ENCODE measurements around the gene PDCD7. TPM values are rescaled to one million over a fixed set of nuclear protein-coding genes. Genes with fewer than 3 reads are reported as not detected.

PDCD7 gene
- total and polyA plus RNA-seq, 2 of the 4 experiments (the other 2 are of a cell fraction) = 4.7 to 12.3 TPM

GRCh38 chr15:65072027-65072426, 61.6 kb downstream of the PDCD7 start:
- peak overlapping the region; percentile 81 for H2AK5ac ChIP-seq (ENCODE audit: low read depth, low read length)
- peak overlapping the region; percentile 22; the same call in 1 of the 2 replicates for H3K14ac ChIP-seq (replicated peaks; ENCODE audit: low read depth, low read length)
- H3K27me3 ChIP-seq (ENCODE audit: control insufficient read depth, insufficient read depth, low read length) = peaks cover 4% of the 10 kb centered on the region; the same call in 1 of the 2 replicates
- no peaks in the 10 kb centered on the region for H3K9me3 ChIP-seq (ENCODE audit: control insufficient read depth, insufficient read depth, low read length)
- H4K5ac ChIP-seq (ENCODE audit: low read depth, low read length) = no peak overlapping the region; the same call in 1 of the 2 replicates
- BruUV-seq (replicated peaks) = no TSS peak
- no peak overlapping the region for H2BK5ac ChIP-seq (ENCODE audit: low read depth, low read length, poor library complexity, severe bottlenecking)
- H2BK120ac ChIP-seq (ENCODE audit: low read depth, low read length) = peak overlapping the region; percentile 53; the same call in 1 of the 2 replicates
- no peak overlapping the region for H2AK9ac ChIP-seq (replicated peaks; ENCODE audit: low read depth, low read length, poor library complexity)
- H4K91ac ChIP-seq (ENCODE audit: insufficient read depth, low read depth, low read length) = peak overlapping the region; percentile 32; the same call in 1 of the 2 replicates
- H3K27ac ChIP-seq (ENCODE audit: insufficient read depth, low read length) = no peak overlapping the region
- CTCF ChIA-PET = no interaction called here
- DNase-seq (peak; percentile 27), ATAC-seq (ENCODE audit: low read depth) (no peak)
- peak overlapping the region; percentile 77; the same call in 2 of the 3 replicates for H2BK15ac ChIP-seq (ENCODE audit: low read depth, low read length)
- no peak overlapping the region for H2AFZ ChIP-seq (replicated peaks; ENCODE audit: low read length, poor library complexity)
- intact Hi-C loops (cut with micrococcal nuclease) = no loop called here
- no peak overlapping the region for H3K4me3 ChIP-seq (ENCODE audit: insufficient read depth, low read depth, low read length)
- peak overlapping the region; percentile 37; the same call in 1 of the 2 replicates for H3K18ac ChIP-seq (ENCODE audit: low read depth, low read length)
- peak overlapping the region in 1 of 2 experiments; percentile 36; a peak in 2 of 4 replicates for H4K8ac ChIP-seq (ENCODE audit: low read depth in 2 of 2, low read length in 2 of 2)
- H3K56ac ChIP-seq (ENCODE audit: extremely low read depth, insufficient read depth, low read length) = no peak overlapping the region
- in situ Hi-C loops (cut with MboI; ENCODE audit: low sequenced_read_pairs) = no loop called here
- H3K4ac ChIP-seq (ENCODE audit: low read depth, low read length) = peak overlapping the region; percentile 42; the same call in 1 of the 2 replicates
- no peak overlapping the region for H3K23ac ChIP-seq (ENCODE audit: low read depth, low read length)
- no peak overlapping the region for H3K9ac ChIP-seq (ENCODE audit: low read depth, low read length)
- H3K79me1 ChIP-seq (ENCODE audit: low read depth in 1 of 2, low read length in 2 of 2) = no peaks in the 10 kb centered on the region
- POLR2A ChIA-PET (ENCODE audit: unreplicated experiment) = no interaction called here
- peaks cover 37% of the 10 kb centered on the region for H3K9me1 ChIP-seq (ENCODE audit: insufficient read depth, low read length)
- H3K4me1 ChIP-seq (ENCODE audit: control insufficient read depth, insufficient read depth, low read length) = peaks cover 39% of the 10 kb centered on the region
- TF ChIP-seq, protein P1, sequence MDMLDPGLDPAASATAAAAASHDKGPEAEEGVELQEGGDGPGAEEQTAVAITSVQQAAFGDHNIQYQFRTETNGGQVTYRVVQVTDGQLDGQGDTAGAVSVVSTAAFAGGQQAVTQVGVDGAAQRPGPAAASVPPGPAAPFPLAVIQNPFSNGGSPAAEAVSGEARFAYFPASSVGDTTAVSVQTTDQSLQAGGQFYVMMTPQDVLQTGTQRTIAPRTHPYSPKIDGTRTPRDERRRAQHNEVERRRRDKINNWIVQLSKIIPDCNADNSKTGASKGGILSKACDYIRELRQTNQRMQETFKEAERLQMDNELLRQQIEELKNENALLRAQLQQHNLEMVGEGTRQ (IDR thresholded peaks at IDR 0.05; ENCODE audit: low read depth, low read length) = no peak
- TF ChIP-seq POLR2A (IDR thresholded peaks at IDR 0.05; ENCODE audit: low read depth, low read length) = no peak
- no peak for TF ChIP-seq CTCF (conservative IDR thresholded peaks at IDR 0.05; ENCODE audit: low read depth, low read length)
- no peak for TF ChIP-seq CHD1 (IDR thresholded peaks at IDR 0.05; ENCODE audit: low read depth, low read length)
- TF ChIP-seq MAZ (IDR thresholded peaks at IDR 0.05; ENCODE audit: borderline replicate concordance, low read depth, low read length) = no peak
- no peak for TF ChIP-seq SMC3 (IDR thresholded peaks at IDR 0.05; ENCODE audit: low read depth, low read length)
- no peak for TF ChIP-seq FOS (IDR thresholded peaks at IDR 0.05; ENCODE audit: low read depth, low read length)
- no peak for TF ChIP-seq NFE2L2 (IDR thresholded peaks at IDR 0.05; ENCODE audit: low read depth, low read length)
- TF ChIP-seq BHLHE40 (IDR thresholded peaks at IDR 0.05; ENCODE audit: low read depth, low read length) = no peak
- TF ChIP-seq CEBPB (IDR thresholded peaks at IDR 0.05; ENCODE audit: low read depth, low read length) = no peak
- no peak for TF ChIP-seq MXI1 (IDR thresholded peaks at IDR 0.05; ENCODE audit: borderline replicate concordance, low read depth, low read length)
- peaks cover 9% of the 10 kb centered on the region for H4K20me1 ChIP-seq (ENCODE audit: insufficient read depth, low read length)
- H3K36me3 ChIP-seq (ENCODE audit: control insufficient read depth, insufficient read depth, low read length) = no peaks in the 10 kb centered on the region
- H2BK20ac ChIP-seq (ENCODE audit: low read depth, low read length) = 0 out of 2 replicates have a peak overlapping the region, but pooled peaks have one; percentile 27
- H3K4me2 ChIP-seq (ENCODE audit: low read depth, low read length) = no peak overlapping the region
- no CpG with 5 or more reads among the region's 1 CpG for WGBS, 2 experiments (ENCODE audit: extremely low coverage in 2 of 2, insufficient read length in 1 of 2)
- dilution Hi-C loops (cut with HindIII; ENCODE audit: low sequenced_read_pairs, unreplicated experiment) = no loop called here
